Heart right ventricle (tissue), 16 donors: ENCODE results near the gene ALCAM. TPM values are rescaled to one million over a fixed set of nuclear protein-coding genes. Genes with fewer than 3 reads are reported as not detected.

ENCODE experiments used
- ATAC-seq, 8 donors: fragments of 200-7000 bp; cut with Tn5 transposase; one replicate each; pipeline ENCODE4 v1.9.1; 2020; ENCODE audit warnings: mild to moderate bottlenecking in 8 of 8, moderate library complexity in 8 of 8, moderate number of reproducible peaks in 1 of 8
- DNase-seq, 2 donors: peaks; one replicate each; pipeline ENCODE4 v3.0.0-alpha.2; 2020
- H3K27ac ChIP-seq, 10 donors: fragments of 200-600 bp; sonication (generic) in 2 of 10; one replicate each; pipeline versions ENCODE4 v1.5.0 to v1.8.0; 2020 to 2022; ENCODE audit warnings: mild to moderate bottlenecking in 3 of 10
- H3K27me3 ChIP-seq, 7 donors: fragments of 200-600 bp; one replicate each; pipeline ENCODE4 v1.8.0; 2021 to 2022; ENCODE audit warnings: mild to moderate bottlenecking in 2 of 7
- H3K36me3 ChIP-seq, 9 donors: fragments of 200-600 bp; sonication (generic) in 1 of 9; one replicate each; pipeline versions ENCODE4 v1.5.0 to v1.8.0; 2020 to 2022; ENCODE audit warnings: mild to moderate bottlenecking in 2 of 9
- H3K4me1 ChIP-seq, 9 donors: fragments of 200-600 bp; sonication (generic) in 1 of 9; one replicate each; pipeline versions ENCODE4 v1.5.0 to v1.8.0; 2020 to 2022; ENCODE audit warnings: mild to moderate bottlenecking in 4 of 9
- H3K4me3 ChIP-seq, 10 donors: fragments of 200-600 bp; sonication (generic) in 2 of 10; one replicate each; pipeline versions ENCODE4 v1.5.0 to v1.8.0; 2020 to 2022; ENCODE audit warnings: mild to moderate bottlenecking in 7 of 10, moderate library complexity in 2 of 10
- H3K9me3 ChIP-seq, 11 donors: fragments of 200-600 bp in 10 of 11; sonication (generic) in 2 of 11; one replicate each; pipeline versions ENCODE4 v1.5.0 to v1.8.0; 2013 to 2022; ENCODE audit warnings: mild to moderate bottlenecking in 2 of 11, control low read depth in 1 of 11, moderate library complexity in 1 of 11
- WGBS, 2 donors: extraction: QIAGEN DNeasy Blood & Tissue Kit; methylation state at CpG; one replicate each; pipeline ENCODE4 v1.1.7; 2013; ENCODE audit warnings: inconsistent platforms in 1 of 2; 5-methylcytosine and 5-hydroxymethylcytosine counted together
- intact Hi-C, 10 donors: fragments of 100-400 bp; cut with DNase I; formaldehyde crosslinking; loops; one replicate each; pipeline versions ENCODE4 v1.11.1 to v1.14.2; 2022
- polyA plus RNA-seq, 2 donors: library from polyadenylated mRNA; stranded (reverse); fragments of 200-250 nt; gene quantifications; one replicate each; pipeline ENCODE4 v1.2.3, GENCODE V29; 2013
- total RNA-seq, 10 donors: library from RNA; stranded (reverse); fragmentation: NEBNext Ultra II Directional in 3 of 10; extraction: Animal tissue kit (Norgen Biotek cat#: 25700) in 3 of 10; gene quantifications; one replicate each; pipeline versions ENCODE4 v1.2.1 to v1.2.4, GENCODE V29; 2021 to 2023
- TF ChIP-seq, protein P1 (sequence below), 9 donors: fragments of 200-600 bp; sonication (generic) in 2 of 9; IDR thresholded peaks; one replicate each; pipeline versions ENCODE4 v1.5.0 to v1.8.0; 2021 to 2022; ENCODE audit warnings: antibody characterized with exemption in 9 of 9, mild to moderate bottlenecking in 5 of 9, moderate library complexity in 1 of 9
- donor health status: Arrhythmogenic right ventricular cardiomyopathy.
- donor health status: ischemic (EF 13 %, LVEDD 7.1; RV severe dilation, severe dysfunction).
- donor health status: healthy with polysubstance abuse.
- donor health status: DM: no; HTN: yes; CAD: no.
- donor health status: DM: no; HTN: no; CAD: no.
- donor health status: ischemic (EF 25% LVEDD 6.9; RV normal size, moderate dysfunction).
- donor health status: ischemic (EF 25% LVEDD 5.7; RV mildly dilated, moderate dysfunction).
- donor health status: healthy.
- donor health status: DM: yes; HTN: yes; CAD: no.
- donor health status: Ischemic cardiomyopathy.
- donor health status: ischemic (EF 35%, LVEDD 5.7; RV mildly dilated, moderate dysfunction).
- donor health status: nonischemic (EF 11% LVEDD 7.7; RV severe dilation, severe dysfunction).
- donor health status: DM: yes; HTN: yes; CAD: no.
- donor health status: PGD.
- donor health status: ischemic (EF 29% LVEDD 5.4; RV normal size, mild dysfunction).
- donor health status: nonischemic (EF 23%, LVEDD 6.1; RV moderate dilation, normal function).

The ALCAM gene
- total and polyA plus RNA-seq, 12 donors: 1.3 to 23.9 (median 3.6) TPM

DNA sequence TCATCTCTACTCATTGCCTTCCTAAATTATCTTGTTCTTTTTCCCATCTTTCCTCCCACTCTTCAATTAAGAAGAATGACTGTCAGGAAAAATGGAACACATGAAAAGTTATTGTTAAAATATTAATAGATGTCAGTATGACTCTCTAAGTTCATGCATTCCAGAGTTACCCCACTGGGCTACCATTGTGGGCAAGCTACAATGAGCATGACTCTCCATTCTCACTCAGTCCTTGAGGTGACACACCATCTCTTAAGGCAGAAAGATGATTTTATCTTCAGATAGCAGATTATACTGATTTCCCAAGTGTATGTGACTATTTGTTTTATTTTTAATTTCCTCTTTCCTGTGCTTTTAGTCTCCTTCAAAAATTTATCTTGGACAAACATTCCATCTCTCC is 144.3 kb downstream of the ALCAM start:
- Histone ChIP-seq H3K9me3 (no peaks in the 10 kb centered on the region), H3K36me3 (no peaks in the 10 kb centered on the region), H3K4me3 (no peak overlapping the region), H3K27me3 (no peaks in the 10 kb centered on the region), H3K4me1 (no peaks in the 10 kb centered on the region), H3K27ac (no peak overlapping the region)
- DNase-seq (no peak), ATAC-seq (no peak)
- intact Hi-C loops: loop anchor here in 1 of 10 donors (10.0 kb wide), 1 partner anchor 1236 kb away; no protein-coding TSS in a partner anchor
- TF ChIP-seq, protein P1, sequence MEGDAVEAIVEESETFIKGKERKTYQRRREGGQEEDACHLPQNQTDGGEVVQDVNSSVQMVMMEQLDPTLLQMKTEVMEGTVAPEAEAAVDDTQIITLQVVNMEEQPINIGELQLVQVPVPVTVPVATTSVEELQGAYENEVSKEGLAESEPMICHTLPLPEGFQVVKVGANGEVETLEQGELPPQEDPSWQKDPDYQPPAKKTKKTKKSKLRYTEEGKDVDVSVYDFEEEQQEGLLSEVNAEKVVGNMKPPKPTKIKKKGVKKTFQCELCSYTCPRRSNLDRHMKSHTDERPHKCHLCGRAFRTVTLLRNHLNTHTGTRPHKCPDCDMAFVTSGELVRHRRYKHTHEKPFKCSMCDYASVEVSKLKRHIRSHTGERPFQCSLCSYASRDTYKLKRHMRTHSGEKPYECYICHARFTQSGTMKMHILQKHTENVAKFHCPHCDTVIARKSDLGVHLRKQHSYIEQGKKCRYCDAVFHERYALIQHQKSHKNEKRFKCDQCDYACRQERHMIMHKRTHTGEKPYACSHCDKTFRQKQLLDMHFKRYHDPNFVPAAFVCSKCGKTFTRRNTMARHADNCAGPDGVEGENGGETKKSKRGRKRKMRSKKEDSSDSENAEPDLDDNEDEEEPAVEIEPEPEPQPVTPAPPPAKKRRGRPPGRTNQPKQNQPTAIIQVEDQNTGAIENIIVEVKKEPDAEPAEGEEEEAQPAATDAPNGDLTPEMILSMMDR (IDR thresholded peaks at IDR 0.05): no peak

DNA sequence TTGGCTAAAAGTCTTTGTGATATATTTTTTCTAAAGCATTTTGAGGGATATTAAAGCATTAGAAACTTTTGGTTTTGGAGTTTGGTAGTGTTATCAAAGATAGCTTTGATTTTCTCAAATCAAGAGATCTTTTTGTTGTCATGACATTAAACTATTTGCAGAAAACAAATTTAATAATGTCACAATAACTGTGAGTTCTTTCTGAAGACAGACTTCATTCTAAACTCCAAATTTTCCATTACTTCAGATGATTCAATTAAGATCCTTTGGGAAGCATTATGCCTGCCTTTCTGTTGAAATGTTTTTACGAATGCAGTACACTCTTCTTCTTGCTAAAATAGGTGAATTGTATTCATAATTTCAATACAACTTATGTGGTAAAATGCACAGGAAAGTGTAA is 145.4 kb downstream of the ALCAM start:
- WGBS, 2 donors: 57 to 64% methylated on average over 1 of the region's 1 CpG
- TF ChIP-seq, protein P1 (IDR thresholded peaks at IDR 0.05): no peak
- no peak for DNase-seq
- no peak overlapping the region for H3K27ac ChIP-seq
- ATAC-seq: no peak
- H3K27me3 ChIP-seq: no peaks in the 10 kb centered on the region
- intact Hi-C loops: loop anchor here in 1 of 10 donors (10.0 kb wide), 1 partner anchor 1237 kb away; no protein-coding TSS in a partner anchor
- no peaks in the 10 kb centered on the region for H3K4me1 ChIP-seq
- no peak overlapping the region for H3K4me3 ChIP-seq
- H3K36me3 ChIP-seq: no peaks in the 10 kb centered on the region
- no peaks in the 10 kb centered on the region for H3K9me3 ChIP-seq

DNA sequence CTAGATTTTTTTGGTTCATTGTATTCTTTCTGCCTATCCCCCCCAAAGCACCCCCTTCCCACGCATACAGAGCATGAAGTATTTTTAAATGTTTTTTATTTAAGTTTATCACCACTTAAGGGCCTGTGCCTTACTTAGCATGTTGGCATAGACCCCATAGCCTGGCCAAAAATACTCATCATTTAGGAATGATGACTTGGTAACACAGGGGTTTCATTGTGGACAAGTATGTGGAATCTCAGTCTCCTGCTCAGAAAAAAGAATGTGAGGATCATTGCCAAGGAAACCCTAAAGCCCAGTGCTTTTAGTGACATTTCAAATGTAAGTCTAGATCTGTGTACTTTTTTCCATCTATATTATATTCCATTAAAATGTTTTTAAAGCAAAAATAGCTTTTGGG is 146.3 kb downstream of the ALCAM start:
- no peak for DNase-seq
- no peaks in the 10 kb centered on the region for H3K9me3 ChIP-seq
- intact Hi-C loops: loop anchor here in 1 of 10 donors (10.0 kb wide), 1 partner anchor 1238 kb away; no protein-coding TSS in a partner anchor
- no peaks in the 10 kb centered on the region for H3K27me3 ChIP-seq
- TF ChIP-seq, protein P1 (IDR thresholded peaks at IDR 0.05): no peak
- H3K4me3 ChIP-seq: no peak overlapping the region
- 57% methylated on average over 1 of the region's 1 CpG for WGBS, 2 donors
- H3K4me1 ChIP-seq: no peaks in the 10 kb centered on the region
- no peak overlapping the region for H3K27ac ChIP-seq
- H3K36me3 ChIP-seq: no peaks in the 10 kb centered on the region
- no peak for ATAC-seq

DNA sequence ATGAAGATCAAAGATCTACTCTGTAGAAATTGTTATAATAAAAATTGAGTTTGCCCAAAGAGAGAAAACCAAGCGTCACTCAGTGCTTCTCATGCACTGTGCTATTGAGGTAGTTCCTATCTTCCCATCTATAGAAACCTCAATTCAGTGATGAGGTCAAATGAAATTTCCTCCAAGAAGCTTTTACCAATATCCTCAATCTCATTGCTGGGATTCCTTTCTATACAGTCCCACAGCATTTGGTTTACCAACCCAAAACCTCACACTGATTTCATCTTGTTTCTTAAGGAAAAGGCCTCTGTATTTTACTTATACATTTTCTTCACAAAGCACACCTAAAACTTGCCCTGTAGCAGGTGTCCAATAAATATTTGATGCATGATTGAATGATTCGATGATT is 147.2 kb downstream of the ALCAM start:
- H3K9me3 ChIP-seq: no peaks in the 10 kb centered on the region
- no peak overlapping the region for H3K27ac ChIP-seq
- WGBS, 2 donors: 95 to 96% methylated on average over 2 of the region's 2 CpGs
- peaks cover 0 to 3% (median 0%) of the 10 kb centered on the region in 9 donors for H3K4me1 ChIP-seq
- ATAC-seq (no peak), DNase-seq (no peak)
- H3K27me3 ChIP-seq: no peaks in the 10 kb centered on the region
- TF ChIP-seq, protein P1 (IDR thresholded peaks at IDR 0.05): no peak
- no peaks in the 10 kb centered on the region for H3K36me3 ChIP-seq
- no peak overlapping the region for H3K4me3 ChIP-seq
- intact Hi-C loops: loop anchor here in 1 of 10 donors (10.0 kb wide), 1 partner anchor 1239 kb away; no protein-coding TSS in a partner anchor
